ENCODE results near the gene PHTF2.

PHTF2 gene

DNA sequence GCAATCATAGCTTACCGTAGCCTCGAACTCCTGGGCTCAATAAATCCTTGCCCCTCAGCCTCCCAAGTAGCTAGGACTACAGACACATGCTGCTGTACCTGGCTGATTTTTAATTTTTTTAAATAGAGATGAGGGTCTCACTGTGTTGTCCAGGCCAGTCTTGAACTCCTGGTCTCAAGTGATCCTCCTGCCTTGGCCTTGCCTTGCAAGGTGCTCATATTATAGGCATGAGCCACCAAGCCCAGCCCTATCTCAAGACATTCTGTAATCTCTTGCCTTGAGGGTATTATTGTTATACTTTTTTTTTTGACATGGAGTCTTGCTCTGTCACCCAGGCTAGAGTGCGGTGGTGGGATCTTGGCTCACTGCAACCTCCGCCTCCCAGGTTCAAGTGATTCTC is 86.6 kb downstream of the PHTF2 start:
- H3K4me3 ChIP-seq (ENCODE audit: low read length) = no peak overlapping the region
- H3K9me3 ChIP-seq (replicated peaks; ENCODE audit: low read length) = no peaks in the 10 kb centered on the region
- H3K9ac ChIP-seq (ENCODE audit: low read depth, low read length) = no peak overlapping the region
- no peaks in the 10 kb centered on the region for H3K27me3 ChIP-seq (ENCODE audit: control insufficient read depth, insufficient read depth, low read length)
- H3K4me2 ChIP-seq (ENCODE audit: low read length) = no peak overlapping the region
- no peaks in the 10 kb centered on the region for H3K36me3 ChIP-seq (ENCODE audit: insufficient read depth, low read length)
- peaks cover 9% of the 10 kb centered on the region for H3K4me1 ChIP-seq (ENCODE audit: control insufficient read depth, insufficient read depth, low read length)

DNA sequence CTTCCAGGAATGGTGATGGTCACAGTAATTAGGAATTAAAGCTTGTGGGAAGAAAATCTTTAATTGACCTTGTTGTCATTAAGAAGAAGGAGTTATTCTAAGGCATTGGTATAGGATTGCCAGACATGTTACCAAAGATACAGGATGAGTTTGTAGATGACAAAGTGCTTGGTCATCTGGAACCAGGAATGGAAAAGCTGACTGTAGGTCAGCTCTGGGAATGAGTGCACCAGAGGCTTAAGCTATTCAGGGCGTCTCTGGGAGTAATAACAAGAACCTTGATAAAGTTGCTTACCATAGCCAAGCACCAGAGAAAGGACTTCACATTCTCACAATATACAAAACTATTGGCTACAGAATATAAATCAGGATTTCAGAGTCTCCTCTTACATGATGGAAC is 89.0 kb downstream of the PHTF2 start:
- Histone ChIP-seq H3K36me3 (ENCODE audit: insufficient read depth, low read length) (no peaks in the 10 kb centered on the region), H3K27me3 (ENCODE audit: control insufficient read depth, insufficient read depth, low read length) (no peaks in the 10 kb centered on the region), H3K4me3 (ENCODE audit: low read length) (no peak overlapping the region), H3K4me1 (ENCODE audit: control insufficient read depth, insufficient read depth, low read length) (peaks cover 9% of the 10 kb centered on the region), H3K9ac (ENCODE audit: low read depth, low read length) (no peak overlapping the region), H3K4me2 (ENCODE audit: low read length) (no peak overlapping the region), H3K9me3 (replicated peaks; ENCODE audit: low read length) (no peaks in the 10 kb centered on the region)

DNA sequence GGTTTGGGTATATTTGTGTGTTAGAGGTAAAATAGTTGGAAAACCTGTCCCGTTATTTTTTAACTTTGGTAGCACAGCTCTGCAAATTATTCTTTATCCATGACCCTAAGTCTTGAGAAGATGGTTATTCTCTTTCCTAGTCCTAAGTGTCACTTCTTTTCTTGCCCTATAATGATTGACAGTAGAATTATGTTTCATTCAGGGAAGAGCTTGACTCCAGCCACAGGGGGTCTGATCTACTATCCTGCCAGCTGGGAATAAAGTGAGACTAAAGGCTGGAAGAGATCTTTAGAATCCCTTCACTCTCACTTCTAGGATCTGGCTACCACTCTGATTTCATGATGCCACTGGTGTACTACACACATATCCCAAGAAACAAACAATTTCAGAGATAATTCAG is 90.4 kb downstream of the PHTF2 start:
- H3K9me3 ChIP-seq (replicated peaks; ENCODE audit: low read length) = no peaks in the 10 kb centered on the region
- no peak overlapping the region for H3K4me3 ChIP-seq (ENCODE audit: low read length)
- H3K4me1 ChIP-seq (ENCODE audit: control insufficient read depth, insufficient read depth, low read length) = peaks cover 9% of the 10 kb centered on the region
- H3K36me3 ChIP-seq (ENCODE audit: insufficient read depth, low read length) = no peaks in the 10 kb centered on the region
- H3K27me3 ChIP-seq (ENCODE audit: control insufficient read depth, insufficient read depth, low read length) = no peaks in the 10 kb centered on the region
- H3K4me2 ChIP-seq (ENCODE audit: low read length) = no peak overlapping the region
- no peak overlapping the region for H3K9ac ChIP-seq (ENCODE audit: low read depth, low read length)

DNA sequence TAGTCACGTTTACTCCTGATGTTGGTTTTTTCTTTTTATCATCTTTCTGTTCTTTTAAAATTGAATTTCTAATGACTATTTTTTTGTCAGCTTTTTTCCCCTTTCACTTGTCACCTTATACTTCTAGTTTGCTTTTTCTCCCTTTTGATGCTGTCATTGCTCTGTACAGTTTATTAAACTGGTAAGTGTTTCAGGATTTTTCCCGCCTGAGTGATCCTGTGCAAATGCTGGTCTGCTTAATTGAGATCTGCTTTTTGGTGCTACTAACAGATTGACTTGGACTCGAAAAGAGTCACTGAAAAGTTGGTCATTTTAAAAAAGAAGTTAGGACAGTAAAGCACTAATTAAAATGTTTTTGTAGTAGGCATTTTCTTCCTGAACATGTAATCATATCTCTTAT is 95.2 kb downstream of the PHTF2 start:
- Histone ChIP-seq H3K4me1 (ENCODE audit: control insufficient read depth, insufficient read depth, low read length) (no peaks in the 10 kb centered on the region), H3K9me3 (replicated peaks; ENCODE audit: low read length) (no peaks in the 10 kb centered on the region), H3K36me3 (ENCODE audit: insufficient read depth, low read length) (no peaks in the 10 kb centered on the region), H3K9ac (ENCODE audit: low read depth, low read length) (no peak overlapping the region), H3K4me3 (ENCODE audit: low read length) (no peak overlapping the region), H3K27me3 (ENCODE audit: control insufficient read depth, insufficient read depth, low read length) (no peaks in the 10 kb centered on the region), H3K4me2 (ENCODE audit: low read length) (no peak overlapping the region)

DNA sequence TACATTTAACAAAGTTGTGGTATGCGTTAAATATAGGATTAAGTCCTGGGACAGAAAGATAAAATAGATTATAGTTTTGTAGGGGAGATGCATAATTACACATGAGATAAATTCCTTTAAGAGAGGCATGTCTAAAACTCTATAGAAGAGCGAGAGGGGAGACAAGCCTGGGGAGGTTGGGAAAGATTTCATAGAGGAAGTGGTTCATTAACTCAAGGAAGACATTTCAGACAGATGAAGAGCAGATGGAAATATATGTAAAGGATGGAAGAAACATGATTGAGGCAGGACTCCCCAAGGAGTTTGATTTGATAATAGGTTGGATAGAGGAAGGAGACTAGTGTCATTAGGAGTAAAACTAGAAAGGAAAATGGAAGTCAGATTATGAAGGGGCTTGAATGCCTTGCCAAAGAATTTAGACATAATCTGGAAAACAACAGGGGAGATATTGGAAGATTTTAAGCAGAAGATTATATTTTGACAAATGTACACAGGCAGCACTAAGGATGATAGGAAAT is 96.1 kb downstream of the PHTF2 start:
- Histone ChIP-seq H3K4me3 (ENCODE audit: low read length) (no peak overlapping the region), H3K4me1 (ENCODE audit: control insufficient read depth, insufficient read depth, low read length) (no peaks in the 10 kb centered on the region), H3K4me2 (ENCODE audit: low read length) (no peak overlapping the region), H3K9ac (ENCODE audit: low read depth, low read length) (no peak overlapping the region), H3K9me3 (replicated peaks; ENCODE audit: low read length) (no peaks in the 10 kb centered on the region), H3K36me3 (ENCODE audit: insufficient read depth, low read length) (no peaks in the 10 kb centered on the region), H3K27me3 (ENCODE audit: control insufficient read depth, insufficient read depth, low read length) (no peaks in the 10 kb centered on the region)

DNA sequence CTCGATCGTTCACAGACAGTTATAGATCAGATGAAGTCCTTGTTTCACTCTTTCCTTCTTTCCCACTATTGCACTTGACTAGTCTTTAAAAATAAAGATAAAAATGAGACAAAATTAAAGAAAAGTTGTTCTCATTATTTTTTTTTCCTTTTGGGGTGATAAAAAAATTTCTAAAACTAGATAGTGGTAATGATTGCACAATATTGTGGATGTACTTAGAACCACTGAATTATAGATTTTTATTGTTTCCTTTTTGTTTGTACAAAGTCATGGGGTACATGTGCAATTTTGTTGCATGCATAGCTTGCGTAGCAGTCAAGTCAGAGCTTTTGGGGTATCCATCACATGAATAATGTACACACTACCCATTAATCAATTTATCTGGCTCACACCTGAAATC is 97.3 kb downstream of the PHTF2 start:
- Histone ChIP-seq H3K36me3 (ENCODE audit: insufficient read depth, low read length) (no peaks in the 10 kb centered on the region), H3K4me3 (ENCODE audit: low read length) (no peak overlapping the region), H3K9me3 (replicated peaks; ENCODE audit: low read length) (no peaks in the 10 kb centered on the region), H3K27me3 (ENCODE audit: control insufficient read depth, insufficient read depth, low read length) (no peaks in the 10 kb centered on the region), H3K4me2 (ENCODE audit: low read length) (no peak overlapping the region), H3K9ac (ENCODE audit: low read depth, low read length) (no peak overlapping the region), H3K4me1 (ENCODE audit: control insufficient read depth, insufficient read depth, low read length) (no peaks in the 10 kb centered on the region)

DNA sequence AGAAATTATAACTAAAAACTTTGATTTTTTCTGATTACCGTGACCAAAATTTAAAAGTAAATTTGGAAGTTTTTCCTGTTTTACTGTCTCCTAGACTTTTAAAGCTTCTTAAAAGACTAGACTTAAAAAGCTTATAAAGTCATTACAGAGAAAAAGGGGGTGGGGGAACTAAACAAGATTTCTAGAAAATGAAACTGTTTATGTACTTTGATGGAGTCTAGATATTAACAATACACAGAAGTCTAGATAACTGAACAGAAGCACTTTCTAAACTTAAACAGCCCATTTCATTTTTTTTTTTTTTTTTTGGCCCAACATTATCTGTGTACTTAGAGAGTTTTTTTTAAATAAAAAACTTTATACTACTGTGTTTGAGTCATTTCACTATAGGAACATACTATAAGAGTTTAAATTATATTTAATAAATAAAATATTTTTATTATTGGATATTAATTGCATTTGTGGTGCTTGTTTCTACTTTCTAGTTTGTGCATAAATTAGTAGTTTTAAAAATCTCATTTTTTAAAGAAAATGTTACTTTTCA is 98.5 kb downstream of the PHTF2 start:
- Histone ChIP-seq H3K4me1 (ENCODE audit: control insufficient read depth, insufficient read depth, low read length) (no peaks in the 10 kb centered on the region), H3K27me3 (ENCODE audit: control insufficient read depth, insufficient read depth, low read length) (no peaks in the 10 kb centered on the region), H3K4me3 (ENCODE audit: low read length) (no peak overlapping the region), H3K9ac (ENCODE audit: low read depth, low read length) (no peak overlapping the region), H3K9me3 (replicated peaks; ENCODE audit: low read length) (no peaks in the 10 kb centered on the region), H3K4me2 (ENCODE audit: low read length) (no peak overlapping the region), H3K36me3 (ENCODE audit: insufficient read depth, low read length) (peaks cover under 1% of the 10 kb centered on the region)

DNA sequence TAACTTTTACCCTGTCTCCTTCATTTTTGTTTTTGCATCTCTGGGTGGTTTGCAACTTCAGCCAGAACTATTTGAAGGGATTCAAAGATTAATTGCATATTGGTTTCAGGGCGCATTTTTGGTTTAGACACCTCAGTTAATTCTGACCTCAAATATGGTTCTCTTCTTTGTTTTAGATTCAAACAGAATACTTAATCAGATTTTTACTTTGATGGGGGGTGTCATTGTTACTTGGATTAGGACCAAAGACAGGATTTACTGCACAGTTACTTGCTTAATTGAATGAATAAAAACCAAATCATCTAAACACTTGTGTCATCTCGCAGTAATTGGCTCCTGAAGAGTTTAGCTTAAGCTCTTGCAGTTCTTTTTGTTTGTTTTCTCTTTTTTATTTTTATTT is 100.9 kb downstream of the PHTF2 start:
- no peak overlapping the region for H3K9ac ChIP-seq (ENCODE audit: low read depth, low read length)
- H3K27me3 ChIP-seq (ENCODE audit: control insufficient read depth, insufficient read depth, low read length) = no peaks in the 10 kb centered on the region
- H3K4me3 ChIP-seq (ENCODE audit: low read length) = no peak overlapping the region
- no peak overlapping the region for H3K4me2 ChIP-seq (ENCODE audit: low read length)
- no peaks in the 10 kb centered on the region for H3K4me1 ChIP-seq (ENCODE audit: control insufficient read depth, insufficient read depth, low read length)
- H3K9me3 ChIP-seq (replicated peaks; ENCODE audit: low read length) = no peaks in the 10 kb centered on the region
- H3K36me3 ChIP-seq (ENCODE audit: insufficient read depth, low read length) = peaks cover 5% of the 10 kb centered on the region

DNA sequence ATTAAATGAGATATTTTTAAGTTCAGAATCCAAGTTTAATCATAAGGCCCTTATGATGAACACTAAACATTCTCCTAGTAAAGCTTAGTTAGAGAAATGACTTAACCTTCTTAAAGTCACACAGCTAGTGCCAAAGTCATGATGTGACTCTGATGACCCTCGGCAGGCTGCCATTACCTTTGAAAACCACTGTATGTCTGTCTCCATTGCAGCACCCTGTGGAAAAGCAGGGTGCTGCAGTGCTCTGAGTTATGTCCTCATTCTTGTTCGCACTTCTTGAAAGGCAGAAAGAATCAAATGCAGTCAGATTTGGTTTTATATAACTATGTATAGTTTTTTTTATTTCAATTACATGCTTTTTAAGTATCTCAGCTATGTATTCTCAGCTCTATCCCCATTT is 105.0 kb downstream of the PHTF2 start:
- H3K9ac ChIP-seq (ENCODE audit: low read depth, low read length) = no peak overlapping the region
- H3K9me3 ChIP-seq (replicated peaks; ENCODE audit: low read length) = no peaks in the 10 kb centered on the region
- no peaks in the 10 kb centered on the region for H3K27me3 ChIP-seq (ENCODE audit: control insufficient read depth, insufficient read depth, low read length)
- no peak overlapping the region for H3K4me3 ChIP-seq (ENCODE audit: low read length)
- no peak overlapping the region for H3K4me2 ChIP-seq (ENCODE audit: low read length)
- peaks cover 5% of the 10 kb centered on the region for H3K36me3 ChIP-seq (ENCODE audit: insufficient read depth, low read length)
- H3K4me1 ChIP-seq (ENCODE audit: control insufficient read depth, insufficient read depth, low read length) = no peaks in the 10 kb centered on the region

DNA sequence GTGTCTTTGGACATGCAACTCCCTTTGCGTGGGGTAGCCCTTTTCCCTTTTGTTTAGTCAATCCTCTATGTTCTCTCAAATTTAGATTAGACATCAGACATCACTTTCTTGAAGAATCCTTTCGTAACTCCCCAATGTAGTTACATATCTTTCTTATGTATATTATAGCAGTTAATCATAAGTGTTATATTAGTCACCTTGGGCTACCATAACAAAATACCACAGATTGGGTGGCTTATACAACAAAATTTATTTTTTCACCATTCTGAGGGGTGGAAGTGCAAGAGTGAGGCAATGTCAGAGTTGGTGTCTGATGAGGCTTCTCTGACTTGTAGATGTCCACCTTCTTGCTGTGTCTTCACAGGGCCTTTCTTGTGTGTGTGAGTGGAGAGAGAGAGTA is 105.7 kb downstream of the PHTF2 start:
- H3K9ac ChIP-seq (ENCODE audit: low read depth, low read length) = no peak overlapping the region
- H3K4me2 ChIP-seq (ENCODE audit: low read length) = no peak overlapping the region
- H3K36me3 ChIP-seq (ENCODE audit: insufficient read depth, low read length) = peaks cover 5% of the 10 kb centered on the region
- no peak overlapping the region for H3K4me3 ChIP-seq (ENCODE audit: low read length)
- no peaks in the 10 kb centered on the region for H3K4me1 ChIP-seq (ENCODE audit: control insufficient read depth, insufficient read depth, low read length)
- no peaks in the 10 kb centered on the region for H3K27me3 ChIP-seq (ENCODE audit: control insufficient read depth, insufficient read depth, low read length)
- no peaks in the 10 kb centered on the region for H3K9me3 ChIP-seq (replicated peaks; ENCODE audit: low read length)

DNA sequence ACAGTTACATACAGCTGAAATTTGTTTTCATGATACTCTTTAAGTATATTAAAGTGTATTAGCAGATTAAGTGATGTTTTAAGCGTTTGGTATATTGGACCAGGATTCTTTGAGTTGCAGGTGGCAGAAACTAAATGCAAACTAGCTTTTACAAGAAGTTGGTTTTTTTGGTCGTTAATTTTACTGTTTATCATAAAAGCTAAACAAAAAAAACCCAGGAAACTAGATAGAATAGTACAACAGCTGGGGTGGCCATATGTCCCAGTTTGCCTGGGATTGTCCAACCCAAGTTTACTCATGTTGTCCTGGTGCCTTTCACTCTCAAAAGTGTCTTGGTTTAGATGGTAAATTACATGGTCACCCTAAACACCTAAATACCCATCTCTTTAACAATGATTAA is 108.7 kb downstream of the PHTF2 start:
- no peak overlapping the region for H3K4me3 ChIP-seq (ENCODE audit: low read length)
- peaks cover 2% of the 10 kb centered on the region for H3K36me3 ChIP-seq (ENCODE audit: insufficient read depth, low read length)
- no peak overlapping the region for H3K9ac ChIP-seq (ENCODE audit: low read depth, low read length)
- H3K9me3 ChIP-seq (replicated peaks; ENCODE audit: low read length) = no peaks in the 10 kb centered on the region
- H3K4me1 ChIP-seq (ENCODE audit: control insufficient read depth, insufficient read depth, low read length) = no peaks in the 10 kb centered on the region
- H3K4me2 ChIP-seq (ENCODE audit: low read length) = no peak overlapping the region
- H3K27me3 ChIP-seq (ENCODE audit: control insufficient read depth, insufficient read depth, low read length) = no peaks in the 10 kb centered on the region

DNA sequence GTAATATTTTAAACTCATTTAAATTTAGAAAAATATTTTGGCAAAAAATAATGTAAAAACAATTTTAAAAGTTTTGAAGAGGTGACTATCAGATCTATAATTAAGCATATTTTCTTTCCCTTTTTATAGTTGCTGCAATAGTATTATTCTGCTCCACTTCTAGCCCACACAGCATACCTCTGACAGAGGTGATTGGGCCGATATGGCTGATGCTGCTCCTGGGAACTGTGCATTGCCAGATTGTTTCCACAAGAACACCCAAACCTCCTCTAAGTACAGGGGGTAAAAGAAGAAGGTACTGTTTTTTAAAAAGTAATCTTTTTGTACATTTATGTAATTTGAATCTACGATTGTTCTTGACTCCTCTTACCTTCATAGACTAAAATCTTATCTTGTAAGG is 110.1 kb downstream of the PHTF2 start:
- Histone ChIP-seq H3K36me3 (ENCODE audit: insufficient read depth, low read length) (no peaks in the 10 kb centered on the region), H3K4me3 (ENCODE audit: low read length) (no peak overlapping the region), H3K9me3 (replicated peaks; ENCODE audit: low read length) (no peaks in the 10 kb centered on the region), H3K27me3 (ENCODE audit: control insufficient read depth, insufficient read depth, low read length) (no peaks in the 10 kb centered on the region), H3K4me1 (ENCODE audit: control insufficient read depth, insufficient read depth, low read length) (no peaks in the 10 kb centered on the region), H3K4me2 (ENCODE audit: low read length) (no peak overlapping the region), H3K9ac (ENCODE audit: low read depth, low read length) (no peak overlapping the region)
